Cardiac muscle cell (in vitro differentiated cells and primary cell): ENCODE data around the gene EWSR1. TPM values are rescaled to one million over a fixed set of nuclear protein-coding genes. Genes with fewer than 3 reads are reported as not detected.

ENCODE experiments used
- DNase-seq, 2 donors: peaks; one replicate each; pipeline versions ENCODE4 v3.0.0 to v3.0.0-alpha.2; 2010 to 2017; ENCODE audit warnings: low read depth in 1 of 2, low spot score in 1 of 2
- H3K27ac ChIP-seq: fragments of 200-600 bp; sonication (generic); 2 replicates; pipeline ENCODE4 v1.5.1; 2016
- H3K27me3 ChIP-seq: fragments of 200-600 bp; sonication (generic); 2 replicates; pipeline ENCODE4 v1.6.0; 2016; ENCODE audit warnings: control low read depth
- H3K36me3 ChIP-seq: fragments of 200-600 bp; sonication (generic); 2 replicates; pipeline ENCODE4 v1.5.1; 2016; ENCODE audit warnings: control low read depth
- H3K4me1 ChIP-seq: fragments of 200-600 bp; sonication (generic); 2 replicates; pipeline ENCODE4 v1.8.1; 2017; ENCODE audit warnings: low read depth, mild to moderate bottlenecking, mixed run types
- H3K4me3 ChIP-seq: fragments of 200-600 bp; sonication (generic); 2 replicates; pipeline ENCODE4 v1.5.1; 2016; ENCODE audit warnings: mild to moderate bottlenecking
- H3K9me3 ChIP-seq: fragments of 200-600 bp; sonication (generic); 2 replicates; pipeline ENCODE4 v1.5.1; 2017; ENCODE audit warnings: low read depth, mild to moderate bottlenecking, control low read depth
- polyA plus RNA-seq: library from polyadenylated mRNA; unstranded; fragments of >200 nt; fragmentation: Nextera tagmentation; extraction: Ambion mirVana; gene quantifications from 2 replicates; pipeline ENCODE4 v1.2.1, GENCODE V29; 2016
- total RNA-seq: library from RNA; depleted of rRNA; stranded (reverse); fragments of >200 nt; gene quantifications from 2 replicates; pipeline ENCODE4 v1.2.3, GENCODE V29; 2016
- TF ChIP-seq, protein P1 (sequence below): IDR thresholded peaks from 2 replicates; pipeline ENCODE4 v1.5.1; 2012; ENCODE audit warnings: low read depth, mild to moderate bottlenecking, low read length

Gene EWSR1
- total and polyA plus RNA-seq, 2 experiments from 2014 or later = 266 to 349 TPM

DNA sequence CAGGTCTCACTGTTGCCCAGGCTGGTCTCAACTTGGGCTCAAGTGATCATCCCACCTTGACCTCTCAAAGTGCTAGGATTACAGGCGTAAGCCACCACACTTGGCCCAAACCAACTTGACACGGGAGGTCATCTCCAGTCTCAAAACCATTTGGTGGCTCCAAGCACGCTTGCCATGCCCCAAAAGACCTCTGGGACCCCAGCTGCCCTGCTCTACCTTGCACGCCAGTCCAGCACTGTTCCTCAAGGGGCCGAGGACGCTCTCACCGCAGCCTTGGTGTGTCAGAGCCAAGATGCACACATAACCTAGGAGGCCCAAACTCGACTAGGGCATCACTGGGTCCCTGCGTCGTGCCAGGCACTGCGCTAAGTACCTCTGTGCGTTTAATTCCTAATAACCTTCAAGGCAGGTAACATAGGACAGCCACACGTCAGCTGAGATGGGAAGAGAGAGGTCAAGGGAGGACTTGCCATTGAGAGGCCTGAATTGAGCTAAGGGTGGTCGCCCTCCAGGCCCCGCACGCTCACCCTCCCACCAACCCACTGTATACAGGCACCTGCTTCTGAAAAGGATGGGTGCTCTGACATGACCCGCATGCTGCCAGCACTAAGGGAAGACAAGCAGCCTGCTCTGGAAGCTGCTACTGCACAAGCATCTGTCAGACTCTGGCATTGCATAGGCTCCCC is 33.8 kb downstream of the EWSR1 start:
- no peak for DNase-seq
- no peaks in the 10 kb centered on the region for H3K4me1 ChIP-seq
- TF ChIP-seq, protein P1, sequence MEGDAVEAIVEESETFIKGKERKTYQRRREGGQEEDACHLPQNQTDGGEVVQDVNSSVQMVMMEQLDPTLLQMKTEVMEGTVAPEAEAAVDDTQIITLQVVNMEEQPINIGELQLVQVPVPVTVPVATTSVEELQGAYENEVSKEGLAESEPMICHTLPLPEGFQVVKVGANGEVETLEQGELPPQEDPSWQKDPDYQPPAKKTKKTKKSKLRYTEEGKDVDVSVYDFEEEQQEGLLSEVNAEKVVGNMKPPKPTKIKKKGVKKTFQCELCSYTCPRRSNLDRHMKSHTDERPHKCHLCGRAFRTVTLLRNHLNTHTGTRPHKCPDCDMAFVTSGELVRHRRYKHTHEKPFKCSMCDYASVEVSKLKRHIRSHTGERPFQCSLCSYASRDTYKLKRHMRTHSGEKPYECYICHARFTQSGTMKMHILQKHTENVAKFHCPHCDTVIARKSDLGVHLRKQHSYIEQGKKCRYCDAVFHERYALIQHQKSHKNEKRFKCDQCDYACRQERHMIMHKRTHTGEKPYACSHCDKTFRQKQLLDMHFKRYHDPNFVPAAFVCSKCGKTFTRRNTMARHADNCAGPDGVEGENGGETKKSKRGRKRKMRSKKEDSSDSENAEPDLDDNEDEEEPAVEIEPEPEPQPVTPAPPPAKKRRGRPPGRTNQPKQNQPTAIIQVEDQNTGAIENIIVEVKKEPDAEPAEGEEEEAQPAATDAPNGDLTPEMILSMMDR = no peak
- H3K27me3 ChIP-seq = no peaks in the 10 kb centered on the region
- H3K4me3 ChIP-seq = no peak overlapping the region
- peaks cover 31% of the 10 kb centered on the region for H3K36me3 ChIP-seq
- H3K9me3 ChIP-seq = no peaks in the 10 kb centered on the region
- H3K27ac ChIP-seq = peak overlapping the region; percentile 63

DNA sequence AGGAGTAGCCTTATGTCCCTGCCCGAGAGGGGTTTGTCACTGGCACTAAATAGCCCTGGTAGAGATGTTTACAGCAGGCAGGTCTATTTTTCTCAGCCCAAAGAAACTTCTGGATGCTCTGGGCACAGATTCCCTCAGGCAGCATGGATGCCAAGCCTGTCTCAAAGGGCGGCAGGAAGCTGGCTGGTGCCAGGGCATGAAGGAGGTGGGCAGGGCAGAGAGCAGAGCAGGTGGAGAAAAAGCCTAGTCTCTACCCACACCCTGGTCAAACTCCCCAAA is 34.3 kb downstream of the EWSR1 start:
- no peaks in the 10 kb centered on the region for H3K27me3 ChIP-seq
- TF ChIP-seq, protein P1 = no peak
- no peaks in the 10 kb centered on the region for H3K9me3 ChIP-seq

DNA sequence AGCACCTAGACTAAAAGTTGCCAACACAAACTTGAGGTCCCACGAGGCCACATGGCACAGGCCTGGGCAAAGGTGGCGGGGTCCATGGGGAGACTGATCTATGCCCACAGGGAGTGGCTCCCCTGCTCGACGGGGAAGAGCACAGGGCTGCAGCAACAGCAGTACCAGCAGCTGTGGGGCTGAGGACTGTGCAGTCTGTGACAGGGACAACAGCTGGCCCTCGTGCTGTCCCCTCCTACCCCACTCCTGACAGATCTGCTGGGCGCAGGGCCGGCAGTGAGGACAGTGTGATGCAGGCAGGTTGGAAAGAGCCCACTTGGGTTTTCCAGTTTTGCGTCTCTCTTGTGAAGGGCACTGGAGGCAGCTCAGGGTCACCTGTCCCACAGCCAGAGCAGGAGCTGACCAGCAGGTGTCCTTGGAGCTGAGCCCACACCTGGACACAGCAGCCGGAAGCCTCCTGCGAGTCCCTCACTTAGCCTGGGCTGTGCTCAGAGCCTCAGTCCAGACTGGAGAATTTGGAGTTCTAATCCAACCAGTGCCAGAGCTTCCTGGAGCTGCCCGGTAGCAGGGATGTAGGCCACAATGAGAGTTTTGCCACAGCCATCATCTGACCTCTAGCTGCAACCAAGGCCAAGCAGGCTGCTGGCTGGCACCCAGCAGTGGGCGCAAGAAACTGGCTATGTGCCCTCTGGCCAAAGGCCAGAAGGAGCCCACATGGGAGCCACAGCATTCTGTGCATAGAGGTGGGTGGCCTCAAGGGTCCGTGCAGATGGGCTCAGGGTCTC is 34.8 kb downstream of the EWSR1 start:
- Histone ChIP-seq H3K36me3 (peaks cover 21% of the 10 kb centered on the region), H3K27ac (peak overlapping the region; percentile 34), H3K27me3 (no peaks in the 10 kb centered on the region), H3K9me3 (no peaks in the 10 kb centered on the region), H3K4me1 (no peaks in the 10 kb centered on the region), H3K4me3 (no peak overlapping the region)
- peak in 1 of 2 donors; percentile 20 for DNase-seq
- TF ChIP-seq, protein P1 = no peak

More for the DNA sequence above, 34.3 kb downstream of the EWSR1 start:
- no peak for DNase-seq
- H3K36me3 ChIP-seq = peaks cover 26% of the 10 kb centered on the region
- H3K4me1 ChIP-seq = no peaks in the 10 kb centered on the region
- no peak overlapping the region for H3K4me3 ChIP-seq
- peak overlapping the region; percentile 34 for H3K27ac ChIP-seq

DNA sequence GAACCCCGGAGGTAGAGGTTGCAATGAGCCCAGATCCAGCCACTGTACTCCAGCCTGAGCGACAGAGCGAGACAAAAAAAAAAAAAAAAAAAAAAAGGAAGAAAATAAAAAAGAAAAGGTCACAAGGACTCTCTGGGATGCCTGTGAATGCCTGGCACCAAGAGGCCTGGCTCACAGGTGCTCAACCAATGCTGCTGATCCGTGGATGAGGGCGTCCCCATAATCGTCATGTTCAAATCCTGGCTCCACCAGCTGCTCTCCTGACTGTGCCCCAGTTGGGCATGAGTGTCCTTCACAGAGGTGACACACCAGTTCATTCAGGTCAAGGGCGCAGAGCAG is 37.7 kb downstream of the EWSR1 start:
- Histone ChIP-seq H3K4me3 (no peak overlapping the region), H3K4me1 (peaks cover 13% of the 10 kb centered on the region), H3K27me3 (no peaks in the 10 kb centered on the region), H3K36me3 (no peaks in the 10 kb centered on the region), H3K9me3 (no peaks in the 10 kb centered on the region), H3K27ac (no peak overlapping the region)
- TF ChIP-seq, protein P1 = no peak
- no peak for DNase-seq

DNA sequence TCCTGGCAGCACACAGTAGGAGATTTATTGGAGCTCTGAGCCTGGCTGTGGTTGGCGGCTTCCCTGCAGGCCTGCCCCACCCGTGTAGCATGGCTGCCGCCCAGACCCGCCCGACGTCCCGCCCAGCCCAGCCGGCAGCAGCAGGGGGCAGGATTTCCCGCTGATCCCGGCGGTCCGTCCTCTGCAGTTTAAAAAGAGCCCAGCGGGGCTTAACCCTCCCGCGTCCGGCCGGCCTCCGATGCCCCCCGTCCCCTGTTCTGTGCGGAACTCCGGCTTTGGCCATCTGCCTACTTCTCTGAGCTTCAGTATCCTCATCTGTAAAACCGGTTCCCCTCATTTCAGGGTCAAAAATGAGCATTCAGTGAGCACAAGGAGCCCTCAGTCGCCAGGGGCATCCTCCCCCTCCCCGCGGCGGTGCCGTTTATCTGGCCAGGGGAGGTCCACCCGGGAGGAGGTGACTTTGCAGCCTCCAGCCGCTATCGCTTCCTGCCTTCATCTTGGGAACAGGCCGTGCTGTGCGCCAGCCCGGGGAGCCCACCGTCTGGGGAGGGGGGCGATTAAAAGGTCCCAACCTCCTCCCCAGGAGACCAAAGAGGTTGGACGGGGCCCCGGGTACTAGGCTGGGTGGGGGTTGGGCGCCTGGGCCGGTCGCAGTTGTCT is 38.2 kb downstream of the EWSR1 start, which contains the start of gene GAS2L1:
Gene GAS2L1, plus strand, starts transcription at position 476 of the 660 bp plus-strand sequence. CDS start 1,456 bp downstream, outside the sequence.
- TF ChIP-seq, protein P1 = peak; percentile 66
- Histone ChIP-seq H3K4me1 (peaks cover 13% of the 10 kb centered on the region), H3K9me3 (no peaks in the 10 kb centered on the region), H3K27ac (peak within 1 kb of the TSS; percentile 24), H3K27me3 (no peaks in the 10 kb centered on the region), H3K36me3 (no peaks in the 10 kb centered on the region), H3K4me3 (peak within 1 kb of the TSS; percentile 81)
- DNase-seq = peak; percentile 88 to 89
